Naive B cell (primary cell): Measurements from ENCODE around the gene GOLGA6L7. TPM values are rescaled to one million over a fixed set of nuclear protein-coding genes. Genes with fewer than 3 reads are reported as not detected.
A peak's percentile ranks its signal among the peaks of the same experiment; 100 is the strongest.
"Not testable (repeated sequence)": the region's sequence is repeated elsewhere in the genome, so short reads cannot be mapped to it uniquely, and the experiment has no call there.

ENCODE experiments used
- ATAC-seq, 2 donors: fragments of 150-1000 bp; cut with Tn5 transposase; 2 replicates each; pipeline ENCODE4 v1.10.0; 2021; ENCODE audit warnings: low read depth in 2 of 2, mild to moderate bottlenecking in 2 of 2, moderate library complexity in 2 of 2
- DNase-seq: peaks from one replicate; pipeline ENCODE4 v3.0.0; 2022
- H3K27ac Mint-ChIP-seq, 6 donors: one replicate each; pipeline ENCODE4 v1.8.0; 2020 to 2022; ENCODE audit warnings: mild to moderate bottlenecking in 6 of 6, mixed read lengths in 6 of 6, moderate library complexity in 5 of 6, inconsistent platforms in 2 of 6
- H3K27me3 Mint-ChIP-seq, 3 donors: one replicate each; pipeline ENCODE4 v1.8.0; 2021 to 2022; ENCODE audit warnings: mixed read lengths in 3 of 3, mild to moderate bottlenecking in 1 of 3
- H3K36me3 Mint-ChIP-seq, 2 donors: one replicate each; pipeline ENCODE4 v1.8.0; 2020 to 2022; ENCODE audit warnings: mixed read lengths in 2 of 2, inconsistent platforms in 1 of 2, mild to moderate bottlenecking in 1 of 2
- H3K4me1 Mint-ChIP-seq, 3 donors: one replicate each; pipeline ENCODE4 v1.8.0; 2020 to 2022; ENCODE audit warnings: mixed read lengths in 3 of 3, inconsistent platforms in 1 of 3, mild to moderate bottlenecking in 1 of 3, moderate library complexity in 1 of 3
- H3K4me3 Mint-ChIP-seq, 8 donors: one replicate each; pipeline ENCODE4 v1.8.0; 2020 to 2022; ENCODE audit warnings: mild to moderate bottlenecking in 8 of 8, mixed read lengths in 8 of 8, moderate library complexity in 8 of 8, inconsistent platforms in 2 of 8
- H3K9me3 Mint-ChIP-seq, 7 donors: one replicate each; pipeline ENCODE4 v1.8.0; 2020 to 2022; ENCODE audit warnings: mixed read lengths in 7 of 7, mild to moderate bottlenecking in 5 of 7, inconsistent platforms in 2 of 7, moderate library complexity in 1 of 7
- polyA plus RNA-seq, 6 donors: library from polyadenylated mRNA; unstranded; fragments of 300-500 nt; fragmentation: Illumina TruSeq; gene quantifications; one replicate each; pipeline ENCODE4 v1.2.3, GENCODE V29; 2021; ENCODE audit warnings: low read depth in 6 of 6

GOLGA6L7 gene
- polyA plus RNA-seq, 6 donors from 2014 or later = not detected

DNA sequence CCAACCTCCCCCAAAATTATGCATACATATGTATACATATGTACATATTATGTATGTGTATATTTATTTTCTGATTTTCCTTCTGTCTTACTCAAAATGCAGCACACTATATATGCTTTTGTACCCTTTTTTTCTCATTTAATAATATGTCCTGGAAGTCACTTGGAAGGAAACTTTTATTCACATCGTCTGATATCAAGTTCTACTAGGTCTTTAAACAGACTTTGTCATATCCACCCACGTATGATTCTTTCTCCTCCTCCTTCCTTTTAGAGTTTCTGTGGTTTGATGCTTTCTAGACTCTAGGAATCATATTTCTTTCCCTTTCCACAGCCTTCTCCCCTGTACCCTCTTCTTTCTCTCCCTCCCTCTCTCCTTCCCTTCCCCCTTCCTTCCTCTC lies 35.1 kb downstream of the GOLGA6L7 start:
- not testable (repeated sequence) for H3K36me3 Mint-ChIP-seq, H3K27ac Mint-ChIP-seq, H3K27me3 Mint-ChIP-seq, H3K4me3 Mint-ChIP-seq, ATAC-seq, DNase-seq, H3K4me1 Mint-ChIP-seq, H3K9me3 Mint-ChIP-seq

DNA sequence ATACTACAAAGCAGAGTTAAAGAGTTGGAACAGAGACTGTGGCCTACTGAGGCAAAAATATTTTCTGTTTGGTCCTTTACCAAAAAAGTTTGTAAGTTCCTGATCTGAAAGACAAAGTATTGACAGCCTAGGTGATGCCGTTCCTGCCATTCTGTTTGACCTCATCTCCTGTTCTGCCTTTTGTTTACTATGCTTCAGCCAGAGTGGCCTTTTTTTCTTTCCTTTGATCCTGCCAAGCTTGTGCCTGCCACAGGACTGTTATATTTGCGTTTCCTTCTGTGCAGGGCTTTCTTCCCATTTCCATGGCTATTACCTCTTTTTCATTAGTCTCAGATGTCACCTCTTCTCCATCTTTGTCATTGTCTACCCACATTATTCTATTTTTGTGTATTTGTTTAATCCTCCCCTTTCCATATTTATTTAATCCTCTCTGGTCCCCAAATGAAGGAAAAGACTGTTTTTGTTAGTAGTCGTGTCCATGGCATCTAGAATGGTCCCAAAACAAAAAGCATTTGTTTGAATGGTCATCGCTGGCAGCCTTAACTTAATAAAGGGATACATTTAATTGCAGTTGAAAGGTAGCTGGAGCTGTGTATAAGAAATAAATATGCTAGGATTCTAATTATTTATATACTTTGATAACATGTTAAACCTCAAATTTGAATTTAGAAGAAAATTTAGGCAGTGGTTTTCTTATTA lies 36.4 kb downstream of the GOLGA6L7 start:
- H3K4me3 Mint-ChIP-seq = peak overlapping the region in 1 of 8 donors; percentile 56
- DNase-seq, H3K36me3 Mint-ChIP-seq, H3K9me3 Mint-ChIP-seq, H3K4me1 Mint-ChIP-seq, ATAC-seq, H3K27me3 Mint-ChIP-seq: not testable (repeated sequence)
- peak overlapping the region in 1 of 6 donors; percentile 66 for H3K27ac Mint-ChIP-seq

DNA sequence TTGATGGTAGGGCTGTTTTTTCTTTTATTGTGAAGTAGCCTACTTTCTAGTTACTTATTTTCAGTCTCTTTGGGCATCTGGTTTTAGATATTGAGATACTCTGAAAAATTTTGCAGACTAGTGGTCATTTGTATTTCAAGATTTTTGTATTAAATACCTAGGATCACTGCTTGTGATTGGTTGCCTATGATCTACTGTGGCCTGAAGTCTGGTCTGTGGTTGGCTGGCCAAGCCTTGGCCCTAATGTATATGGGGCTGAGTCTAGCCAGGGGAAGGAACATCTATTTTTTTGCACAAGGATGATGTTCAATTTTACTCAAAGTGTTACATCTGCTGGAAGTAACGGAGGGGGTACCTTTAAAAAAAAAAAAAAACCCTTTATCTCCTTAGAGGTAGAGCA lies 38.0 kb downstream of the GOLGA6L7 start:
- not testable (repeated sequence) for DNase-seq

DNA sequence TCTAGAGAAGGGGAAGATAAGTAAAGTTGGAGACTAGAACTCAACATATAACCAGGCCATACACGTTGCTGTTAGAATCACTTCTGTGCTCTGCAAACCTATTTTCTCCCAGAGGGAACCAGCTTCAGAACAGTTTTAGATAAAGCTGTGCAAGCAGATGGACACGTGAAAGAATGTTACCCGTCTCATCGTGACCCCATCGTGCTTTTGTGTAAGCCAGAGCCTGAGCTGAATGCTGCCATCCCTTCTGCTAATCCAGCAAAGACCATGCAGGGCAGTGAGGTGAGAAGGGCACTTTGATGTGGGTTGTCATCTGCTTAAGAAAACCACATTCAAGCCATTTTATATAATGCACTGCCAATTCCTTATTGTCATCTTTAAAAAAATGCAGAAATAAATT lies 40.3 kb downstream of the GOLGA6L7 start:
- not testable (repeated sequence) for ATAC-seq, DNase-seq, H3K36me3 Mint-ChIP-seq, H3K4me3 Mint-ChIP-seq, H3K4me1 Mint-ChIP-seq, H3K27ac Mint-ChIP-seq, H3K9me3 Mint-ChIP-seq, H3K27me3 Mint-ChIP-seq

More for the DNA sequence above, 38.0 kb downstream of the GOLGA6L7 start:
- H3K4me1 Mint-ChIP-seq, H3K9me3 Mint-ChIP-seq, H3K27me3 Mint-ChIP-seq, ATAC-seq, H3K27ac Mint-ChIP-seq, H3K36me3 Mint-ChIP-seq: not testable (repeated sequence)
- H3K4me3 Mint-ChIP-seq = peak overlapping the region in 1 of 8 donors; percentile 63

DNA sequence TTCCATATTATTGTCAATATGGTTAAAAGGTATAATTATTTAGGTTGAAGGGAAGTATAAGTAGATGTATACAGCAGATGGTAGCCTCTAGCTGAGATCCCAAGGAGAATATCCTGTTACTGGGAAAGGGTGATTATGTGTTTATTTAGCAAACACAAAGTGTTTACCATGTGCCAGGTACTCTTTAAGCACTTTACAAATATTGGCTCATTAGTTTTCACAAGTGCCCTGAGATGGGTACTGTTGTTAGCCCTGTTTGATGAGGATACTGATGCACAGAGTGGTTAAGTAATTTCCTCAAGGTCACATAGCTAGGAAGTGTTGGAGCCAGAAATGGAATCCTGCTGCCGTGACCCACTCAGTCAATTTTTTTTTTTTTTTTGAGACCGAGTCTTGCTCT lies 48.1 kb downstream of the GOLGA6L7 start:
- H3K27ac Mint-ChIP-seq, ATAC-seq, H3K4me1 Mint-ChIP-seq, H3K36me3 Mint-ChIP-seq, DNase-seq, H3K9me3 Mint-ChIP-seq, H3K4me3 Mint-ChIP-seq: not testable (repeated sequence)
- H3K27me3 Mint-ChIP-seq = peaks cover 0 to 11% (median 11%) of the 10 kb centered on the region in 3 donors

DNA sequence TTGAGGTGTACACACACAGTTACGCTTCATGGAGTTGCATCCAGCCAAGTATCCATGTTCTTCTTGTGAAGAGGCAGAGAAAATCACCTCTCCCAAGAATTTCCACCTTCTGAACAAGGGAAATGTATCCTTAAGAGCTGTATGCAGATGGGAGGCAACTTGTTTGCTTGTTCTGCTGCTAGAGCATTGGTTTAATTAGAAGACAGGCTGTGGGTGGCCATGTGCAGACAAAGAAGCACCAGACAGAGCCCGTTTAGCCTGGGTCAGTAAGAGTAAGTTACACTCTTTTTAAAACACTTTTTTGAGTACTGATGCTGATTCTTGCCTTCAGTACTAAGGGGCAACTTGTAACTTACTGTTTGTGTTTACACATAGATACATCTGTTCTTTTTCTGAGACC lies 50.2 kb downstream of the GOLGA6L7 start:
- not testable (repeated sequence) for H3K4me3 Mint-ChIP-seq, H3K9me3 Mint-ChIP-seq, H3K36me3 Mint-ChIP-seq, ATAC-seq, H3K27ac Mint-ChIP-seq, DNase-seq, H3K4me1 Mint-ChIP-seq
- H3K27me3 Mint-ChIP-seq = peaks cover 0 to 11% (median 11%) of the 10 kb centered on the region in 3 donors

DNA sequence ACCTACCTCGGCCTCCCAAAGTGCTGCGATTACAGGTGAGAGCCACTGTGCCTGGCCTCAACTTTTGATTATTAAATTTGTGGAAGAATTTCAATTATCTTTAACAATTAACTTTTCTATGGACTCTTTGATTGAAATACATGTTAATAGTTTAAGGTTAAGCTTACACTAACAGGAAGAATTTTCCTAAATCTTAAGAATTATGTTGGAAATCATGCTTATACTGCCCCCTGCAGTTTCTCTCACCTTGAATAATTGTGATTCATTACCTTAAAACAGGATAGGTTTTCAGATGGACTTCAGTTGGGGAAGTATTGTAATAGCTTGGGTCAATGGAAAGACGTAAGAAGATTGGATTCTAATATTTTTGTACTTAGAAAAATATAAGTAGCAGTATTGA lies 54.2 kb downstream of the GOLGA6L7 start:
- ATAC-seq, H3K27ac Mint-ChIP-seq, DNase-seq: not testable (repeated sequence)

More for the DNA sequence above, 54.2 kb downstream of the GOLGA6L7 start:
- not testable (repeated sequence) for H3K4me1 Mint-ChIP-seq, H3K4me3 Mint-ChIP-seq, H3K9me3 Mint-ChIP-seq, H3K36me3 Mint-ChIP-seq
- H3K27me3 Mint-ChIP-seq = peaks cover 11 to 26% (median 18%) of the 10 kb centered on the region in 3 donors

Other genes with a start within 250 kb of the GOLGA6L7 start
- not detected for gene GOLGA8M, start 136.2 kb downstream of the GOLGA6L7 start, polyA plus RNA-seq
- gene APBA2, start 37.3 kb upstream of the GOLGA6L7 start, polyA plus RNA-seq = under 1 TPM in 2 of 6 donors, not detected in 4; 0.30 to 0.36 TPM